IMR-90 (cell line): ENCODE measurements around the gene CD38. TPM values are rescaled to one million over a fixed set of nuclear protein-coding genes. Genes with fewer than 3 reads are reported as not detected.

Experiments used
- ATAC-seq: fragments of 200-7000 bp; cut with Tn5 transposase; 2 replicates; pipeline ENCODE4 v1.9.1; 2020; ENCODE audit warnings: low read depth, mild to moderate bottlenecking, moderate library complexity
- BruUV-seq: library from RNA; stranded (reverse); fragments of 400-500 nt; replicated peaks from 2 replicates; lab custom pipeline; 2021; lab: Mats Ljungman, UMichigan
- CTCF ChIA-PET: fragments of 300-600 bp; formaldehyde crosslinking; extraction: SDS; loops from one replicate; lab custom pipeline; 2021; ENCODE audit warnings: antibody characterized with exemption; lab: Yijun Ruan, JAX
- POLR2A ChIA-PET: fragments of 300-600 bp; sonication (Branson Sonifier 250); formaldehyde crosslinking; loops from one replicate; lab custom pipeline; 2022; ENCODE audit warnings: antibody characterized with exemption; ENCODE audit not compliant: unreplicated experiment; lab: Charles Lee
- DNase-seq: peaks from one replicate; pipeline ENCODE4 v3.0.0; 2013
- H2AFZ ChIP-seq: replicated peaks from 2 replicates; pipeline ENCODE3; 2013; ENCODE audit warnings: low read length, mild to moderate bottlenecking; ENCODE audit not compliant: poor library complexity
- H2AK5ac ChIP-seq: 2 replicates; pipeline ENCODE4 v1.6.1; 2013; ENCODE audit warnings: low read depth, low read length, inconsistent platforms
- H2AK9ac ChIP-seq: replicated peaks from 2 replicates; pipeline ENCODE3; 2013; ENCODE audit warnings: mild to moderate bottlenecking, low read depth, low read length, moderate library complexity; ENCODE audit not compliant: poor library complexity
- H2BK120ac ChIP-seq: 2 replicates; pipeline ENCODE4 v1.6.1; 2013; ENCODE audit warnings: low read depth, low read length, inconsistent platforms
- H2BK15ac ChIP-seq: 3 replicates; pipeline ENCODE4 v1.6.1; 2013; ENCODE audit warnings: low read depth, low read length, inconsistent platforms
- H2BK20ac ChIP-seq: 2 replicates; pipeline ENCODE4 v1.6.1; 2013; ENCODE audit warnings: low read depth, mild to moderate bottlenecking, inconsistent platforms, low read length, moderate library complexity
- H2BK5ac ChIP-seq: 2 replicates; pipeline ENCODE4 v1.6.1; 2013; ENCODE audit warnings: mild to moderate bottlenecking, low read depth, low read length, inconsistent platforms; ENCODE audit not compliant: poor library complexity, severe bottlenecking
- H3K14ac ChIP-seq: replicated peaks from 2 replicates; pipeline ENCODE4 v1.6.1; 2013; ENCODE audit warnings: low read depth, low read length, inconsistent platforms
- H3K18ac ChIP-seq: 2 replicates; pipeline ENCODE4 v1.6.1; 2013; ENCODE audit warnings: low read depth, low read length, control low read depth
- H3K23ac ChIP-seq: 2 replicates; pipeline ENCODE4 v1.6.1; 2013; ENCODE audit warnings: low read depth, low read length, inconsistent platforms
- H3K27ac ChIP-seq: 2 replicates; pipeline ENCODE4 v1.5.1; 2013; ENCODE audit warnings: mild to moderate bottlenecking, control low read depth, low read length; ENCODE audit not compliant: insufficient read depth
- H3K27me3 ChIP-seq: 2 replicates; pipeline ENCODE4 v1.6.1; 2013; ENCODE audit warnings: low read length; ENCODE audit not compliant: control insufficient read depth, insufficient read depth
- H3K36me3 ChIP-seq: 2 replicates; pipeline ENCODE4 v1.6.1; 2013; ENCODE audit warnings: low read length, mixed read lengths; ENCODE audit not compliant: control insufficient read depth, insufficient read depth
- H3K4ac ChIP-seq: 2 replicates; pipeline ENCODE4 v1.6.1; 2013; ENCODE audit warnings: low read depth, low read length, inconsistent platforms
- H3K4me1 ChIP-seq: 2 replicates; pipeline ENCODE4 v1.6.1; 2013; ENCODE audit warnings: low read length, mixed read lengths; ENCODE audit not compliant: control insufficient read depth, insufficient read depth
- H3K4me2 ChIP-seq: 2 replicates; pipeline ENCODE4 v1.6.1; 2013; ENCODE audit warnings: low read depth, mild to moderate bottlenecking, control low read depth, low read length, moderate library complexity
- H3K4me3 ChIP-seq: 2 replicates; pipeline ENCODE4 v1.5.1; 2013; ENCODE audit warnings: low read depth, mild to moderate bottlenecking, control low read depth, low read length, moderate library complexity; ENCODE audit not compliant: insufficient read depth
- H3K56ac ChIP-seq: 2 replicates; pipeline ENCODE4 v1.6.1; 2013; ENCODE audit warnings: low read length, inconsistent platforms; ENCODE audit not compliant: insufficient read depth; ENCODE audit errors: extremely low read depth
- H3K79me1 ChIP-seq, 2 experiments: 2 replicates each; pipeline ENCODE4 v1.6.1; 2013; ENCODE audit warnings: low read length in 2 of 2, inconsistent platforms in 1 of 2, low read depth in 1 of 2
- H3K9ac ChIP-seq: 2 replicates; pipeline ENCODE4 v1.6.1; 2013; ENCODE audit warnings: low read depth, low read length, control low read depth
- H3K9me1 ChIP-seq: 2 replicates; pipeline ENCODE4 v1.6.1; 2013; ENCODE audit warnings: low read length, inconsistent platforms; ENCODE audit not compliant: insufficient read depth
- H3K9me3 ChIP-seq: 2 replicates; pipeline ENCODE4 v1.6.1; 2013; ENCODE audit warnings: low read length; ENCODE audit not compliant: control insufficient read depth, insufficient read depth
- H4K20me1 ChIP-seq: 2 replicates; pipeline ENCODE4 v1.6.1; 2013; ENCODE audit warnings: low read length, inconsistent platforms; ENCODE audit not compliant: insufficient read depth
- H4K5ac ChIP-seq: 2 replicates; pipeline ENCODE4 v1.6.1; 2013; ENCODE audit warnings: mild to moderate bottlenecking, low read depth, low read length, control low read depth
- H4K8ac ChIP-seq, 2 experiments: 2 replicates each; pipeline ENCODE4 v1.6.1; 2013; ENCODE audit warnings: low read depth in 2 of 2, low read length in 2 of 2, control low read depth in 1 of 2, inconsistent platforms in 1 of 2
- H4K91ac ChIP-seq: 2 replicates; pipeline ENCODE4 v1.6.1; 2013; ENCODE audit warnings: low read depth, low read length, inconsistent platforms; ENCODE audit not compliant: insufficient read depth
- BHLHE40 ChIP-seq: fragments of 150-350 bp; IDR thresholded peaks from 2 replicates; pipeline ENCODE4 v1.6.1; 2016; ENCODE audit warnings: mild to moderate bottlenecking, low read depth, low read length
- CEBPB ChIP-seq: IDR thresholded peaks from 2 replicates; pipeline ENCODE4 v1.6.1; 2012; ENCODE audit warnings: low read depth, low read length, improper control_type of control experiment
- CHD1 ChIP-seq: IDR thresholded peaks from 2 replicates; pipeline ENCODE4 v1.6.1; 2012; ENCODE audit warnings: low read depth, low read length, improper control_type of control experiment
- CTCF ChIP-seq: conservative IDR thresholded peaks from 2 replicates; pipeline ENCODE4 v1.5.1; 2012; ENCODE audit warnings: mild to moderate bottlenecking, low read depth, low read length, improper control_type of control experiment
- FOS ChIP-seq: fragments of 150-350 bp; IDR thresholded peaks from 2 replicates; pipeline ENCODE4 v1.6.1; 2016; ENCODE audit warnings: low read depth, low read length
- MAFK ChIP-seq: IDR thresholded peaks from 2 replicates; pipeline ENCODE4 v1.6.1; 2012; ENCODE audit warnings: low read depth, low read length, improper control_type of control experiment
- MAZ ChIP-seq: IDR thresholded peaks from 2 replicates; pipeline ENCODE4 v1.6.1; 2012; ENCODE audit warnings: low read depth, mild to moderate bottlenecking, low read length, improper control_type of control experiment, moderate library complexity, borderline replicate concordance
- MXI1 ChIP-seq: IDR thresholded peaks from 2 replicates; pipeline ENCODE4 v1.6.1; 2012; ENCODE audit warnings: low read depth, mild to moderate bottlenecking, low read length, moderate library complexity, borderline replicate concordance
- NFE2L2 ChIP-seq: fragments of 150-350 bp; IDR thresholded peaks from 2 replicates; pipeline ENCODE4 v1.6.1; 2016; ENCODE audit warnings: low read depth, mild to moderate bottlenecking, low read length
- RAD21 ChIP-seq: IDR thresholded peaks from 2 replicates; pipeline ENCODE4 v1.6.1; 2012; ENCODE audit warnings: low read length, improper control_type of control experiment
- RFX5 ChIP-seq: IDR thresholded peaks from 2 replicates; pipeline ENCODE4 v1.8.0; 2012; ENCODE audit warnings: low read depth, mild to moderate bottlenecking, low read length, moderate library complexity
- SMC3 ChIP-seq: fragments of 150-350 bp; IDR thresholded peaks from 2 replicates; pipeline ENCODE4 v1.6.1; 2016; ENCODE audit warnings: low read depth, mild to moderate bottlenecking, antibody characterized with exemption, low read length, moderate library complexity
- USF2 ChIP-seq: fragments of 150-350 bp; IDR thresholded peaks from 2 replicates; pipeline ENCODE4 v1.6.1; 2017; ENCODE audit warnings: mild to moderate bottlenecking, antibody characterized with exemption, low read length, low read depth
- WGBS, 2 experiments: methylation state at CpG; one replicate each; pipeline versions ENCODE4 v1.1.5 to v1.1.7; 2013; ENCODE audit warnings: missing lambda C conversion rate in 2 of 2; ENCODE audit not compliant: insufficient read length in 1 of 2; ENCODE audit errors: extremely low coverage in 2 of 2; 5-methylcytosine and 5-hydroxymethylcytosine counted together
- dilution Hi-C: fragments of 300-500 bp; cut with HindIII; formaldehyde crosslinking; loops from one replicate; pipeline ENCODE4 v1.14.3; 2018; ENCODE audit warnings: low sequenced_read_pairs; ENCODE audit not compliant: unreplicated experiment
- in situ Hi-C: fragments of 300-500 bp; cut with MboI; formaldehyde crosslinking; loops from 3 replicates; pipeline ENCODE4 v1.14.3; 2019; ENCODE audit warnings: low sequenced_read_pairs, inconsistent platforms, mixed read lengths
- intact Hi-C: fragments of 100-400 bp; cut with micrococcal nuclease; formaldehyde crosslinking; loops from 2 replicates; pipeline ENCODE4 v1.10.0; 2022
- polyA plus RNA-seq, 3 experiments: library from polyadenylated mRNA; depleted of rRNA; stranded (reverse); fragments of >200 nt; gene quantifications; 2 replicates each; pipeline ENCODE4 v1.2.3, GENCODE V29; 2012; ENCODE audit warnings: low replicate concordance in 1 of 3
- total RNA-seq: library from RNA; depleted of rRNA; stranded (reverse); fragments of >200 nt; gene quantifications from 2 replicates; pipeline ENCODE4 v1.2.3, GENCODE V29; 2012

Gene CD38
- total and polyA plus RNA-seq, 2 of the 4 experiments (the other 2 are of a cell fraction): not detected

GRCh38 chr4:15894921-15895916 lies 117.1 kb downstream of the CD38 start:
- no peak overlapping the region for H3K14ac ChIP-seq
- H4K91ac ChIP-seq: no peak overlapping the region
- ChIA-PET POLR2A (no interaction called here), CTCF (interaction anchor here (0.6 to 0.7 kb wide), 3 partner anchors 12 to 57 kb away, joined by 3 to 5 read pairs (median 3); no protein-coding TSS in a partner anchor)
- H3K9me1 ChIP-seq: peaks cover 3% of the 10 kb centered on the region; the same call in 1 of the 2 replicates
- intact Hi-C loops: loop anchor here (2.0 kb wide), 2 partner anchors 18 to 26 kb away; no protein-coding TSS in a partner anchor
- ATAC-seq: no peak
- no peak overlapping the region for H3K56ac ChIP-seq
- no peak overlapping the region for H4K5ac ChIP-seq
- no peak overlapping the region for H4K8ac ChIP-seq
- H2BK20ac ChIP-seq: no peak overlapping the region
- H3K4me1 ChIP-seq: peaks cover 5% of the 10 kb centered on the region; the same call in 1 of the 2 replicates
- dilution Hi-C loops: no loop called here
- H2AK9ac ChIP-seq: no peak overlapping the region
- H3K23ac ChIP-seq: no peak overlapping the region
- 0 out of 2 replicates have a peak overlapping the region, but pooled peaks have one; percentile 9 for H2BK120ac ChIP-seq
- in situ Hi-C loops: no loop called here
- peak; percentile 18 for DNase-seq
- no peak overlapping the region for H3K4me3 ChIP-seq
- no CpG with 5 or more reads among the region's 4 CpGs for WGBS, 2 experiments
- H3K9ac ChIP-seq: no peak overlapping the region
- H3K4ac ChIP-seq: no peak overlapping the region
- H2AK5ac ChIP-seq: peak overlapping the region; percentile 16; the same call in 1 of the 2 replicates
- 0 out of 3 replicates have a peak overlapping the region, but pooled peaks have one; percentile 9 for H2BK15ac ChIP-seq
- H3K18ac ChIP-seq: no peak overlapping the region
- no peak overlapping the region for H3K4me2 ChIP-seq
- no peak overlapping the region for H2AFZ ChIP-seq
- no peaks in the 10 kb centered on the region for H4K20me1 ChIP-seq
- H3K36me3 ChIP-seq: no peaks in the 10 kb centered on the region
- H3K27me3 ChIP-seq: peaks cover 51% of the 10 kb centered on the region
- H3K27ac ChIP-seq: no peak overlapping the region
- BruUV-seq: no TSS peak
- H3K79me1 ChIP-seq: no peaks in the 10 kb centered on the region
- H3K9me3 ChIP-seq: no peaks in the 10 kb centered on the region; the same call in 1 of the 2 replicates
- H2BK5ac ChIP-seq: no peak overlapping the region
- TF ChIP-seq MAZ: no peak
- TF ChIP-seq FOS: 0 out of 2 replicates have a peak, but pooled peaks have one; percentile 9
- TF ChIP-seq RFX5: no peak
- TF ChIP-seq MXI1: no peak
- TF ChIP-seq CHD1: no peak
- no peak for TF ChIP-seq USF2
- TF ChIP-seq CEBPB: peak; percentile 20; the same call in 1 of the 2 replicates
- TF ChIP-seq RAD21: no peak
- TF ChIP-seq BHLHE40: no peak
- no peak for TF ChIP-seq SMC3
- no peak for TF ChIP-seq CTCF
- no peak for TF ChIP-seq MAFK
- no peak for TF ChIP-seq NFE2L2
